Tibial nerve (tissue), 4 donors: Measurements from ENCODE around the gene YBX2.
A peak's percentile ranks its signal among the peaks of the same experiment; 100 is the strongest.

Source experiments
- EP300 ChIP-seq, 2 donors: sonication (generic); formaldehyde crosslinking; IDR thresholded peaks; one replicate each; pipeline ENCODE4 v1.6.1; 2017; ENCODE audit warnings: antibody characterized with exemption in 2 of 2, mild to moderate bottlenecking in 1 of 2
- POLR2A ChIP-seq, 2 donors: fragments of 450-650 bp; IDR thresholded peaks; one replicate each; pipeline ENCODE4 v1.6.1; 2017; ENCODE audit warnings: antibody characterized with exemption in 2 of 2, mild to moderate bottlenecking in 2 of 2, moderate library complexity in 2 of 2
- TF ChIP-seq, protein P1 (sequence below), 5 experiments: fragments of 200-600 bp in 3 of 5; fragments of 450-650 bp in 2 of 5; sonication (generic) in 3 of 5; IDR thresholded peaks; one replicate each; pipeline ENCODE4 v1.5.1; 2016 to 2019; ENCODE audit warnings: antibody characterized with exemption in 5 of 5, mild to moderate bottlenecking in 3 of 5, moderate library complexity in 2 of 5

DNA sequence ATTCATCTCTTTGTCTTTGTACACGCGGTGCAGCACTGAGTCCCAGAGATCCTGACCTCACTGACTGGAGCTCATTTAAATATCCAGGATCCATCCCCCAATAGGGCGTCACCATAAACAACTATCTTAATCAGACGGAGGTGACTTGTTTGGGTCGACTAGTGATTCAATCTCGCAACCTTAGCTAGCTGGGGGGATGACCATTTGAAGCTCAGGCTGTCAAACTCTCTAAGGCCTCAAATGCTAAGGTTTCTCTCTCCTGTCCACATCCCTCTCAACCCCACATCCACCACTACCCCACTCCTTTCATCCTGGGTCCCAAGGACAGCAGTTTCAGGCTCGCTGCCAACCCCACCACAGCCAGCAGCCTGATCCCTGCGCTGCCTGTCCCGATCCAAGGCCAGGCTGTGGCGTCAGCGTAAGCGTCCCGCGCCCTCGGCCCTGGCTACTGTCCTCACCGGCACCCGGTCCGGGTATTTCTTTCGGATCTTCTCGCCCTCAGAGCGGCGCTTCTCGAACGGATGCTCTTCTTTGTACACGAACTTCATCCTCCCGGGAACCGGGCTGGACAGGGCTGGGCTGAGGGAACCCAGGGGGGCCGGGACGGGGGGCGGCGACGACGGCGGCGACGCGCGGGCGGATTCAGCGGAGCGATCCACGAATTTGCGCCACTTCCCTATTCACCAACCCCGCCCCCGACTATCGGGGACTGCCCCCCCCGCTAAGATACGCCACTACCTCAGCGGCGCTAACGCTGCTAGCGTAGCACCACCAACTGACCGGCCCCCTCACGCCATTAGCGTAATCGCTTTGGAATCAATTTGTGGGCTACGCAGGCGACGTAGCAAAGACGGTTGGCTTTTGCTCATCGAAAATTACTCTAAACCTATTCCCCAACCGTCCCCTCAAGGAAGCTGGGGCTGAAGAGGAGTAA lies 52.4 kb downstream of the YBX2 start, which contains the start of gene GABARAP:
- TF ChIP-seq, protein P1, sequence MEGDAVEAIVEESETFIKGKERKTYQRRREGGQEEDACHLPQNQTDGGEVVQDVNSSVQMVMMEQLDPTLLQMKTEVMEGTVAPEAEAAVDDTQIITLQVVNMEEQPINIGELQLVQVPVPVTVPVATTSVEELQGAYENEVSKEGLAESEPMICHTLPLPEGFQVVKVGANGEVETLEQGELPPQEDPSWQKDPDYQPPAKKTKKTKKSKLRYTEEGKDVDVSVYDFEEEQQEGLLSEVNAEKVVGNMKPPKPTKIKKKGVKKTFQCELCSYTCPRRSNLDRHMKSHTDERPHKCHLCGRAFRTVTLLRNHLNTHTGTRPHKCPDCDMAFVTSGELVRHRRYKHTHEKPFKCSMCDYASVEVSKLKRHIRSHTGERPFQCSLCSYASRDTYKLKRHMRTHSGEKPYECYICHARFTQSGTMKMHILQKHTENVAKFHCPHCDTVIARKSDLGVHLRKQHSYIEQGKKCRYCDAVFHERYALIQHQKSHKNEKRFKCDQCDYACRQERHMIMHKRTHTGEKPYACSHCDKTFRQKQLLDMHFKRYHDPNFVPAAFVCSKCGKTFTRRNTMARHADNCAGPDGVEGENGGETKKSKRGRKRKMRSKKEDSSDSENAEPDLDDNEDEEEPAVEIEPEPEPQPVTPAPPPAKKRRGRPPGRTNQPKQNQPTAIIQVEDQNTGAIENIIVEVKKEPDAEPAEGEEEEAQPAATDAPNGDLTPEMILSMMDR (IDR thresholded peaks at IDR 0.05): no peak
- peak; percentile 76 to 83 for TF ChIP-seq POLR2A (IDR thresholded peaks at IDR 0.05)
- peak; percentile 45 to 91 for TF ChIP-seq EP300 (IDR thresholded peaks at IDR 0.05)
